Uterus (tissue), 4 donors: ENCODE results near the gene RMC1. TPM values are rescaled to one million over a fixed set of nuclear protein-coding genes. Genes with fewer than 3 reads are reported as not detected.

Experiments
- DNase-seq, 2 donors: peaks; one replicate each; pipeline ENCODE4 v3.0.0-alpha.2; 2019 to 2020
- H3K27ac ChIP-seq, 2 donors: fragments of 200-600 bp; sonication (generic); 1 replicate in 1 of 2; 2 replicates in 1 of 2; pipeline ENCODE4 v1.5.1; 2016 to 2018
- H3K27me3 ChIP-seq, 2 donors: fragments of 200-600 bp; sonication (generic); one replicate each; pipeline ENCODE4 v1.5.1; 2018 to 2019; ENCODE audit warnings: control low read depth in 1 of 2
- H3K36me3 ChIP-seq, 2 donors: fragments of 200-600 bp; sonication (generic); one replicate each; pipeline ENCODE4 v1.5.1; 2019; ENCODE audit warnings: control low read depth in 1 of 2
- H3K4me1 ChIP-seq, 2 donors: fragments of 200-600 bp; sonication (generic); one replicate each; pipeline ENCODE4 v1.5.1; 2018 to 2019; ENCODE audit warnings: control low read depth in 1 of 2
- H3K4me3 ChIP-seq, 2 donors: fragments of 200-600 bp; sonication (generic); 1 replicate in 1 of 2; 2 replicates in 1 of 2; pipeline ENCODE4 v1.5.1; 2018 to 2019; ENCODE audit warnings: mild to moderate bottlenecking in 1 of 2
- H3K9me3 ChIP-seq, 2 donors: fragments of 200-600 bp; sonication (generic); one replicate each; pipeline ENCODE4 v1.5.1; 2019; ENCODE audit warnings: control low read depth in 1 of 2
- POLR2A ChIP-seq, 2 donors: fragments of 450-650 bp; IDR thresholded peaks; one replicate each; pipeline ENCODE4 v1.6.1; 2016; ENCODE audit warnings: antibody characterized with exemption in 2 of 2, mild to moderate bottlenecking in 1 of 2, moderate library complexity in 1 of 2
- intact Hi-C: fragments of 100-400 bp; cut with DNase I; formaldehyde crosslinking; loops from one replicate; pipeline ENCODE4 v1.15.1; 2023; ENCODE audit warnings: low total_unique reads
- total RNA-seq, 4 donors: library from RNA; depleted of rRNA in 3 of 4; stranded (reverse); fragments of >200 nt in 3 of 4; gene quantifications; one replicate each; pipeline versions ENCODE4 v1.1.0 to v1.2.4, GENCODE V29; 2014 to 2023
- TF ChIP-seq, protein P1 (sequence below), 4 experiments: fragments of 200-600 bp in 2 of 4; fragments of 450-650 bp in 2 of 4; sonication (generic) in 2 of 4; IDR thresholded peaks; one replicate each; pipeline ENCODE4 v1.5.1; 2016 to 2019; ENCODE audit warnings: antibody characterized with exemption in 4 of 4, mild to moderate bottlenecking in 2 of 4, moderate library complexity in 1 of 4
- donor health status: DM: yes; HTN: yes; CAD: no.

RMC1 gene
- total RNA-seq, 4 donors from 2014 or later: 12.9 to 56.4 (median 27.8) TPM

DNA sequence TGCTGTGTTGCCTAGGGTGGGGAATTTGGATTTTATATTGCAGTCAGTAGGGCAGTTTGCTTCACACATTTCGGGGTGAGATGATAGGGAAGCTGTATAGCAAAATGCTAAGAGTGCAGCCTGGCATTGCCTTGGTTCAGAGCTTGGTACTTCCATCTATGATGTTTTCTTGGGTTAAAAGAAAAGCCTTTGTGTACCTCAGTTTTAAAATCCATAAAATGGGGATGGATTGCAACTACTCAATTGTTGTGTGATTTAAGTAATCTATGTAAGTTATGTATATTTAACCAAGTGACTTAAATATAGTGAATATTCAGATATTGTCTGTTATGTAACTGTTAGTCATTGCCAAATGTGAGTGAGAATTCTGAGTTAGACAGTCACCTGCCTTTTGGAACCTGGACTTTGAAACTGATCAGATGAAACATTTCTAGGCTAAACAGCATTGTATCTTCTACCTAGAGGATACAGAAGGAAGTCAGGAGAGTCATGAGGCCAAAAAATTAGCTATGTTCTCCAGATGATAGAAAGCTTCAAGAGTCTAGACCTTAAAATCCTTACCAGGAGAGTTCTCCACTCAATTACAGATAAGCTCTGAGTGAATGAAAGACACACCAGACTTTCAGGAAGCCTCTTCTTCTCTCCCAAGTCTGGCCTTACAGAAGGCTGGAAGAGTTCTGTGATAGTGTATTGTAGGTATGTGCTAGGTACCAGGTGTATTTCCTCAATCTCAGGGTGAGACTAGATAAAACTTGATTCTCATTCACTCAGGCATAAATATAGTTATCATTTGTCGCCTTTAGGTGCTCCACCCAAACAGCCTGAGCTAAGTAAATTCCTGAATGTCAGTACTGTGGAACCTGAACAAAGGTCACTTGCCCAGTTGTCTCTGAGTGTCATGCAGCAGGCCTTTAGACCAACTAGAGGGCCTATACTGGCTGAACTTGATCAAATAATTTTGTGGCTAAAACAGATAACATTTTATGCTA is 42.7 kb upstream of the RMC1 start:
- intact Hi-C loops: no loop called here
- no peaks in the 10 kb centered on the region for H3K9me3 ChIP-seq
- H3K4me1 ChIP-seq: peaks cover 0 to 25% of the 10 kb centered on the region in 2 donors
- H3K36me3 ChIP-seq: no peaks in the 10 kb centered on the region
- no peak overlapping the region for H3K27ac ChIP-seq
- H3K4me3 ChIP-seq: no peak overlapping the region
- DNase-seq: no peak
- TF ChIP-seq, protein P1, sequence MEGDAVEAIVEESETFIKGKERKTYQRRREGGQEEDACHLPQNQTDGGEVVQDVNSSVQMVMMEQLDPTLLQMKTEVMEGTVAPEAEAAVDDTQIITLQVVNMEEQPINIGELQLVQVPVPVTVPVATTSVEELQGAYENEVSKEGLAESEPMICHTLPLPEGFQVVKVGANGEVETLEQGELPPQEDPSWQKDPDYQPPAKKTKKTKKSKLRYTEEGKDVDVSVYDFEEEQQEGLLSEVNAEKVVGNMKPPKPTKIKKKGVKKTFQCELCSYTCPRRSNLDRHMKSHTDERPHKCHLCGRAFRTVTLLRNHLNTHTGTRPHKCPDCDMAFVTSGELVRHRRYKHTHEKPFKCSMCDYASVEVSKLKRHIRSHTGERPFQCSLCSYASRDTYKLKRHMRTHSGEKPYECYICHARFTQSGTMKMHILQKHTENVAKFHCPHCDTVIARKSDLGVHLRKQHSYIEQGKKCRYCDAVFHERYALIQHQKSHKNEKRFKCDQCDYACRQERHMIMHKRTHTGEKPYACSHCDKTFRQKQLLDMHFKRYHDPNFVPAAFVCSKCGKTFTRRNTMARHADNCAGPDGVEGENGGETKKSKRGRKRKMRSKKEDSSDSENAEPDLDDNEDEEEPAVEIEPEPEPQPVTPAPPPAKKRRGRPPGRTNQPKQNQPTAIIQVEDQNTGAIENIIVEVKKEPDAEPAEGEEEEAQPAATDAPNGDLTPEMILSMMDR (IDR thresholded peaks at IDR 0.05): no peak
- TF ChIP-seq POLR2A (IDR thresholded peaks at IDR 0.05): no peak
- no peaks in the 10 kb centered on the region for H3K27me3 ChIP-seq

DNA sequence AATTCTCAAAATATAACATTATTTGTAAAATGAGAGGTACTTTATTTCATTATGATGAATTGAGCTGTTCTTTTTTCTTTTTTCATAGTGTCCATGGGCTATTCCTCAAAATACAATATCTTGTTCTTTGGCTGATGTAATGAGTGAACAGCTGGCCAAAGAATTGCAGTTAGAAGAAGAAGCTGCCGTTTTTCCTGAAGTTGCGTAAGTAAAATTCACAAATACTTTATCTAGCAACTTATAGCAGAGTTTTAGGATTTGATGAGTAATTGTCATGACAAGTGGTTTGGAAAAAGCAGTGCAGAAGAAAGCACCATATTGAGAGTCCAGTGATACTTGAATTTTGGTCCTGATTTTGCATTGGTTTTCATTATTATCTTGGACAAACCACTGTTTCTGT is 40.4 kb upstream of the RMC1 start:
- no peak for DNase-seq
- Histone ChIP-seq H3K4me3 (no peak overlapping the region), H3K27me3 (no peaks in the 10 kb centered on the region), H3K36me3 (no peaks in the 10 kb centered on the region), H3K27ac (no peak overlapping the region), H3K4me1 (peaks cover 0 to 20% of the 10 kb centered on the region in 2 donors), H3K9me3 (no peaks in the 10 kb centered on the region)
- no peak for TF ChIP-seq POLR2A (IDR thresholded peaks at IDR 0.05)
- TF ChIP-seq, protein P1 (IDR thresholded peaks at IDR 0.05): no peak
- intact Hi-C loops: no loop called here

DNA sequence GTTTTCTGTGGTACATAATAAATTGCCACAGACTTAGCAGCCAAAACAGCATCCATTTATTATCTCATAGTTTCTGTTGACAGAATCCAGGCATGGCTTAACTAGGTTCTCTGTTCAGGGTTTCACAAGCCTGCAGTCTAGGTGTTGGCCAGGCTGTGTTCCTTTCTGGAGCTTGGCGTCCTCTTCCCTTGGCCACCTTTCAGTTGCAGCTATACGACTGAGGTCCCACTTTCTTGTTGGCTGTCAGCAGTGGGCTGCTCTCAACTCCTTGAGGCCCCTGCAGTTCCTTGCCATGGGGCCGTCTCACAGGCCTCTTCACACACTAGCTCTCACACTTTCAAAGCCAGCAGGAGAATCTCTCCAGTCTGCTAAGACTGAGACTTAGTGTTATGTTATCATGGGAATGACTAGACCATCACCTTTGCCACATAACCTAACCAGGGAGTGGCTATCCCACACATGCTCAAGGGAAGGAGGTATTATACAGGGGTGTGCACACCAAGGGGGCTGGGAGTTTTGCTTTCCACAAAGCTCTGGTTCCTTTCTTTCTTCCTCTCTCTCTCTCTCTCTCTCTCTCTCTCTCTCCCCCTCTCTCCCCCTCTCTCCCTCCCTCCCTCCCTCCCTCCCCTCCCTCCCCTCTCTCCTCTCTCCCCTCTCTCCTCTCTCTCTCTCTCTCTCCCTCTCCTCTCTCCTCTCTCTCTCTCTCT is 34.4 kb upstream of the RMC1 start:
- Histone ChIP-seq H3K4me3 (no peak overlapping the region), H3K4me1 (no peaks in the 10 kb centered on the region), H3K27me3 (no peaks in the 10 kb centered on the region), H3K9me3 (no peaks in the 10 kb centered on the region), H3K36me3 (no peaks in the 10 kb centered on the region), H3K27ac (peak overlapping the region in 1 of 2 donors; percentile 22)
- DNase-seq: peak in 1 of 2 donors; percentile 37
- TF ChIP-seq POLR2A (IDR thresholded peaks at IDR 0.05): no peak
- TF ChIP-seq, protein P1 (IDR thresholded peaks at IDR 0.05): no peak
- intact Hi-C loops: no loop called here

DNA sequence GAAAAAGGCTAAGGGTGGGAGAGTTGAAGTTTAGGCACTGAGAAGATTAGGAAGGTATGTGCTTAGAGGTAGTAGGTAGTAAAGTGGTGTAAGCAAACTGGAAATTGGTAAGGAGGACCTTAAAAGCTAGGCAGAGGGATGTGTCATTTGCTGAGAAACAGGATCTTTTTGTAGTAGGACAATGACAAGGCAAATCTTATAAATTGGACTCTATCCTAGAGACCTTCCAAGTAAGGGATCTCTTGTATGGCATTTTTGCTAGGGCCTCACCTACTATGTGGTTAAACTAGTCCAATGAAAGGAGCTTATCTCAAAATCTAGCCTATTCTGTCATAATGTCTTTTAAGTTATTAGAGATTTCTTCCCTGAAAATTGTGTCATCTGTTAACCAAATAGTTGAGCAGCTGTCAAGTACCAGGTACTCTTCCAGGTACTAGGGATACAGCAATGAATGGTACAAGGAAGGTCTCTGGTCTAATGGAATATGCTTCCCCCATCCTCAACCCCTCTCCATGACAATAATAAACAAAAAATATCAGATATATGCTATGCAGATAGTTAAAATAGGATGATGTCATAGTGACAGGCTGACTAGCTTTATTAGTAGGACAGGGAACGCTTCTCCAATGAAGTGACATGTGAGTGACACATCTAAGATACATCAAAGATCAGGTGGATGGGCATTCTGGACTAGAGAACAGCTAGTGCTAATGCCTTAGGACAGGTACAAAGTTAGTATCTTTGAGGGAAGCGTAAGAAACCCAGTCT is 32.5 kb upstream of the RMC1 start:
- no peak for DNase-seq
- Histone ChIP-seq H3K9me3 (no peaks in the 10 kb centered on the region), H3K36me3 (no peaks in the 10 kb centered on the region), H3K27ac (no peak overlapping the region), H3K4me1 (no peaks in the 10 kb centered on the region), H3K27me3 (no peaks in the 10 kb centered on the region), H3K4me3 (no peak overlapping the region)
- intact Hi-C loops: no loop called here
- no peak for TF ChIP-seq POLR2A (IDR thresholded peaks at IDR 0.05)
- TF ChIP-seq, protein P1 (IDR thresholded peaks at IDR 0.05): no peak
